Tibial nerve (tissue), 4 donors: Measurements from ENCODE around the gene DMTF1. TPM values are rescaled to one million over a fixed set of nuclear protein-coding genes. Genes with fewer than 3 reads are reported as not detected.
"Not testable (repeated sequence)": the region's sequence is repeated elsewhere in the genome, so short reads cannot be mapped to it uniquely, and the experiment has no call there.

ENCODE experiments used
- DNase-seq, 2 donors: peaks; one replicate each; pipeline ENCODE4 v3.0.0-alpha.2; 2019; ENCODE audit warnings: low spot score in 2 of 2
- H3K27ac ChIP-seq, 4 donors: fragments of 200-600 bp; sonication (generic) in 3 of 4; one replicate each; pipeline ENCODE4 v1.5.1; 2017 to 2019; ENCODE audit warnings: mild to moderate bottlenecking in 1 of 4
- H3K27me3 ChIP-seq, 2 donors: fragments of 200-600 bp; sonication (generic) in 1 of 2; one replicate each; pipeline versions ENCODE4 v1.5.1 to v1.6.0; 2017 to 2019
- H3K36me3 ChIP-seq, 3 donors: fragments of 200-600 bp; sonication (generic); one replicate each; pipeline ENCODE4 v1.5.1; 2018 to 2019
- H3K4me1 ChIP-seq, 4 donors: fragments of 200-600 bp; sonication (generic) in 3 of 4; one replicate each; pipeline ENCODE4 v1.5.1; 2017 to 2019
- H3K4me3 ChIP-seq, 4 donors: fragments of 200-600 bp; sonication (generic) in 3 of 4; one replicate each; pipeline ENCODE4 v1.5.1; 2017 to 2019; ENCODE audit warnings: mild to moderate bottlenecking in 1 of 4, moderate library complexity in 1 of 4
- H3K9me3 ChIP-seq, 4 donors: fragments of 200-600 bp; sonication (generic) in 3 of 4; one replicate each; pipeline ENCODE4 v1.5.1; 2017 to 2019
- CTCF ChIP-seq, 5 experiments: fragments of 200-600 bp in 3 of 5; fragments of 450-650 bp in 2 of 5; sonication (generic) in 3 of 5; IDR thresholded peaks; one replicate each; pipeline ENCODE4 v1.5.1; 2016 to 2019; ENCODE audit warnings: antibody characterized with exemption in 5 of 5, mild to moderate bottlenecking in 3 of 5, moderate library complexity in 2 of 5
- EP300 ChIP-seq, 2 donors: sonication (generic); formaldehyde crosslinking; IDR thresholded peaks; one replicate each; pipeline ENCODE4 v1.6.1; 2017; ENCODE audit warnings: antibody characterized with exemption in 2 of 2, mild to moderate bottlenecking in 1 of 2
- POLR2A ChIP-seq, 2 donors: fragments of 450-650 bp; IDR thresholded peaks; one replicate each; pipeline ENCODE4 v1.6.1; 2017; ENCODE audit warnings: antibody characterized with exemption in 2 of 2, mild to moderate bottlenecking in 2 of 2, moderate library complexity in 2 of 2
- WGBS, 2 donors: methylation state at CpG; one replicate each; pipeline ENCODE4 v1.1.5; 2018; 5-methylcytosine and 5-hydroxymethylcytosine counted together
- small RNA-seq: library from RNA; depleted of rRNA; stranded (forward); fragments of <200 nt; gene quantifications from one replicate; pipeline ENCODE3, GENCODE V24; 2016
- total RNA-seq, 4 donors: library from RNA; depleted of rRNA; stranded (reverse); fragments of >200 nt; gene quantifications; one replicate each; pipeline ENCODE4 v1.1.0, GENCODE V29; 2016

DMTF1 gene
- total RNA-seq, 4 donors from 2014 or later = 111 to 142 (median 133) TPM

- Histone ChIP-seq H3K4me1 (peaks cover 0 to 6% (median 0%) of the 10 kb centered on the region in 4 donors), H3K36me3 (no peaks in the 10 kb centered on the region), H3K9me3 (no peaks in the 10 kb centered on the region), H3K27ac (no peak overlapping the region), H3K27me3 (no peaks in the 10 kb centered on the region), H3K4me3 (no peak overlapping the region)
- no peak for DNase-seq
- TF ChIP-seq POLR2A (IDR thresholded peaks at IDR 0.05) = no peak
- TF ChIP-seq CTCF (IDR thresholded peaks at IDR 0.05) = no peak
- TF ChIP-seq EP300 (IDR thresholded peaks at IDR 0.05) = no peak
- WGBS, 2 donors = 55 to 57% methylated on average over 7 of the region's 7 CpGs
These were observed 79.0 kb downstream of the DMTF1 start for GRCh38 chr7:87231258-87231657.

GRCh38 chr7:87231711-87232110, 79.5 kb downstream of the DMTF1 start:
- H3K36me3 ChIP-seq = no peaks in the 10 kb centered on the region
- peak in 1 of 2 donors; percentile 23 for DNase-seq
- H3K4me1 ChIP-seq = peaks cover 0 to 6% (median 0%) of the 10 kb centered on the region in 4 donors
- no peak overlapping the region for H3K27ac ChIP-seq
- TF ChIP-seq CTCF (IDR thresholded peaks at IDR 0.05) = no peak
- TF ChIP-seq EP300 (IDR thresholded peaks at IDR 0.05) = no peak
- TF ChIP-seq POLR2A (IDR thresholded peaks at IDR 0.05) = no peak
- H3K4me3 ChIP-seq = no peak overlapping the region
- no peaks in the 10 kb centered on the region for H3K27me3 ChIP-seq
- H3K9me3 ChIP-seq = no peaks in the 10 kb centered on the region

GRCh38 chr7:87234949-87235348, 82.7 kb downstream of the DMTF1 start:
- Histone ChIP-seq H3K27ac (no peak overlapping the region), H3K4me3 (no peak overlapping the region), H3K27me3 (no peaks in the 10 kb centered on the region), H3K36me3 (no peaks in the 10 kb centered on the region), H3K9me3 (no peaks in the 10 kb centered on the region), H3K4me1 (peaks cover 0 to 6% (median 0%) of the 10 kb centered on the region in 4 donors)
- no peak for DNase-seq
- TF ChIP-seq POLR2A (IDR thresholded peaks at IDR 0.05) (no peak), CTCF (IDR thresholded peaks at IDR 0.05) (no peak), EP300 (IDR thresholded peaks at IDR 0.05) (no peak)

GRCh38 chr7:87238464-87239051, 86.3 kb downstream of the DMTF1 start:
- WGBS, 2 donors = 66 to 67% methylated on average over 10 to 11 of the region's 11 CpGs
- not testable (repeated sequence) for H3K36me3 ChIP-seq, DNase-seq, H3K4me1 ChIP-seq, H3K27ac ChIP-seq, H3K4me3 ChIP-seq, H3K27me3 ChIP-seq, H3K9me3 ChIP-seq

GRCh38 chr7:87245671-87246070, 93.4 kb downstream of the DMTF1 start:
- not testable (repeated sequence) for H3K4me1 ChIP-seq, H3K27ac ChIP-seq, H3K4me3 ChIP-seq, DNase-seq, H3K36me3 ChIP-seq, H3K27me3 ChIP-seq, H3K9me3 ChIP-seq
- WGBS, 2 donors = 90 to 92% methylated on average over 5 of the region's 5 CpGs

Small RNAs within 50 kb of the gene (small RNA-seq; reads per million reads assigned to genes)
- gene RF00019 = not detected
- not detected for gene RF02271

Other genes starting within 250 kb of the DMTF1 start
- gene ELAPOR2, start 92.8 kb upstream of the DMTF1 start, total RNA-seq = 10 to 100 TPM; 12.8 to 27.3 (median 16.5) TPM
- 10 to 100 TPM; 36.0 to 52.7 (median 42.5) TPM for gene TMEM243, start 67.3 kb downstream of the DMTF1 start, total RNA-seq
- gene CROT, start 193.2 kb downstream of the DMTF1 start, total RNA-seq = 10 to 100 TPM; 10.9 to 13.1 (median 11.9) TPM